ENCODE results near the gene ATG4A.
A peak's percentile ranks its signal among the peaks of the same experiment; 100 is the strongest.

ATG4A gene
- 11.3 to 15.7 (median 13.3) reads per million in 3 donors for total RNA-seq

- H3K27me3 ChIP-seq (replicated peaks; ENCODE audit: control insufficient read depth, insufficient read depth, low read length, poor library complexity, severe bottlenecking): no peaks in the 10 kb centered on the region
- peaks cover 7% of the 10 kb centered on the region for H3K36me3 ChIP-seq (ENCODE audit: control insufficient read depth, insufficient read depth, low read length)
- H3K27ac ChIP-seq (ENCODE audit: insufficient read depth, low read length, poor library complexity, severe bottlenecking): peak within 1 kb of the TSS; percentile 86
- peak; percentile 77 to 87 (median 85) for DNase-seq
- peak within 1 kb of the TSS; percentile 75 for H3K4me3 ChIP-seq (ENCODE audit: insufficient read depth, low read depth, low read length, poor library complexity, severe bottlenecking)
- no peaks in the 10 kb centered on the region for H3K9me3 ChIP-seq (ENCODE audit: control insufficient read depth, low read length)
- no peaks in the 10 kb centered on the region for H3K4me1 ChIP-seq (ENCODE audit: control insufficient read depth, insufficient read depth, low read length, poor library complexity, severe bottlenecking)
These were observed at the start of gene ATG4A, which contains the start of gene PSMD10 for GRCh38 chrX:108091264-108091877. ATG4A (plus strand) TSS chrX:108091778; CDS start chrX:108091827, 49 bp downstream. PSMD10 (minus strand) TSS chrX:108091542; CDS start chrX:108091520, 22 bp downstream.

GRCh38 chrX:108044554-108045256 is 46.9 kb upstream of the ATG4A start, which contains the start of gene VSIG1:
VSIG1 (plus strand) TSS chrX:108045065; CDS start chrX:108045131, 66 bp downstream.
- no peak for DNase-seq
- no peaks in the 10 kb centered on the region for H3K4me1 ChIP-seq (ENCODE audit: control insufficient read depth, insufficient read depth, low read length, poor library complexity, severe bottlenecking)
- H3K9me3 ChIP-seq (ENCODE audit: control insufficient read depth, low read length): no peaks in the 10 kb centered on the region
- H3K36me3 ChIP-seq (ENCODE audit: control insufficient read depth, insufficient read depth, low read length): no peaks in the 10 kb centered on the region
- H3K27ac ChIP-seq (ENCODE audit: insufficient read depth, low read length, poor library complexity, severe bottlenecking): no peak within 1 kb of the TSS
- H3K27me3 ChIP-seq (replicated peaks; ENCODE audit: control insufficient read depth, insufficient read depth, low read length, poor library complexity, severe bottlenecking): no peaks in the 10 kb centered on the region
- H3K4me3 ChIP-seq (ENCODE audit: insufficient read depth, low read depth, low read length, poor library complexity, severe bottlenecking): no peak within 1 kb of the TSS

GRCh38 chrX:108049649-108050048 is 41.9 kb upstream of the ATG4A start:
- no peak for DNase-seq
- H3K27me3 ChIP-seq (replicated peaks; ENCODE audit: control insufficient read depth, insufficient read depth, low read length, poor library complexity, severe bottlenecking): no peaks in the 10 kb centered on the region
- H3K27ac ChIP-seq (ENCODE audit: insufficient read depth, low read length, poor library complexity, severe bottlenecking): no peak overlapping the region
- no peak overlapping the region for H3K4me3 ChIP-seq (ENCODE audit: insufficient read depth, low read depth, low read length, poor library complexity, severe bottlenecking)
- H3K9me3 ChIP-seq (ENCODE audit: control insufficient read depth, low read length): no peaks in the 10 kb centered on the region
- H3K36me3 ChIP-seq (ENCODE audit: control insufficient read depth, insufficient read depth, low read length): no peaks in the 10 kb centered on the region
- no peaks in the 10 kb centered on the region for H3K4me1 ChIP-seq (ENCODE audit: control insufficient read depth, insufficient read depth, low read length, poor library complexity, severe bottlenecking)

GRCh38 chrX:108053218-108053617 is 38.4 kb upstream of the ATG4A start:
- Histone ChIP-seq H3K9me3 (ENCODE audit: control insufficient read depth, low read length) (no peaks in the 10 kb centered on the region), H3K27ac (ENCODE audit: insufficient read depth, low read length, poor library complexity, severe bottlenecking) (no peak overlapping the region), H3K36me3 (ENCODE audit: control insufficient read depth, insufficient read depth, low read length) (no peaks in the 10 kb centered on the region), H3K27me3 (replicated peaks; ENCODE audit: control insufficient read depth, insufficient read depth, low read length, poor library complexity, severe bottlenecking) (no peaks in the 10 kb centered on the region), H3K4me1 (ENCODE audit: control insufficient read depth, insufficient read depth, low read length, poor library complexity, severe bottlenecking) (no peaks in the 10 kb centered on the region), H3K4me3 (ENCODE audit: insufficient read depth, low read depth, low read length, poor library complexity, severe bottlenecking) (no peak overlapping the region)
- no peak for DNase-seq

GRCh38 chrX:108055546-108055945 is 36.0 kb upstream of the ATG4A start:
- Histone ChIP-seq H3K27me3 (replicated peaks; ENCODE audit: control insufficient read depth, insufficient read depth, low read length, poor library complexity, severe bottlenecking) (no peaks in the 10 kb centered on the region), H3K27ac (ENCODE audit: insufficient read depth, low read length, poor library complexity, severe bottlenecking) (no peak overlapping the region), H3K4me3 (ENCODE audit: insufficient read depth, low read depth, low read length, poor library complexity, severe bottlenecking) (no peak overlapping the region), H3K9me3 (ENCODE audit: control insufficient read depth, low read length) (no peaks in the 10 kb centered on the region), H3K4me1 (ENCODE audit: control insufficient read depth, insufficient read depth, low read length, poor library complexity, severe bottlenecking) (no peaks in the 10 kb centered on the region), H3K36me3 (ENCODE audit: control insufficient read depth, insufficient read depth, low read length) (peaks cover 5% of the 10 kb centered on the region)
- DNase-seq: no peak

- no peaks in the 10 kb centered on the region for H3K27me3 ChIP-seq (replicated peaks; ENCODE audit: control insufficient read depth, insufficient read depth, low read length, poor library complexity, severe bottlenecking)
- no peaks in the 10 kb centered on the region for H3K9me3 ChIP-seq (ENCODE audit: control insufficient read depth, low read length)
- peaks cover 8% of the 10 kb centered on the region for H3K36me3 ChIP-seq (ENCODE audit: control insufficient read depth, insufficient read depth, low read length)
- DNase-seq: no peak
- H3K27ac ChIP-seq (ENCODE audit: insufficient read depth, low read length, poor library complexity, severe bottlenecking): no peak overlapping the region
- H3K4me3 ChIP-seq (ENCODE audit: insufficient read depth, low read depth, low read length, poor library complexity, severe bottlenecking): no peak overlapping the region
- no peaks in the 10 kb centered on the region for H3K4me1 ChIP-seq (ENCODE audit: control insufficient read depth, insufficient read depth, low read length, poor library complexity, severe bottlenecking)
These were observed 31.8 kb upstream of the ATG4A start for GRCh38 chrX:108059801-108060200.

GRCh38 chrX:108064001-108064400 is 27.6 kb upstream of the ATG4A start:
- H3K36me3 ChIP-seq (ENCODE audit: control insufficient read depth, insufficient read depth, low read length): peaks cover 10% of the 10 kb centered on the region
- no peaks in the 10 kb centered on the region for H3K9me3 ChIP-seq (ENCODE audit: control insufficient read depth, low read length)
- H3K4me1 ChIP-seq (ENCODE audit: control insufficient read depth, insufficient read depth, low read length, poor library complexity, severe bottlenecking): no peaks in the 10 kb centered on the region
- no peak overlapping the region for H3K27ac ChIP-seq (ENCODE audit: insufficient read depth, low read length, poor library complexity, severe bottlenecking)
- DNase-seq: no peak
- H3K27me3 ChIP-seq (replicated peaks; ENCODE audit: control insufficient read depth, insufficient read depth, low read length, poor library complexity, severe bottlenecking): no peaks in the 10 kb centered on the region
- H3K4me3 ChIP-seq (ENCODE audit: insufficient read depth, low read depth, low read length, poor library complexity, severe bottlenecking): no peak overlapping the region

GRCh38 chrX:108064613-108065012 is 27.0 kb upstream of the ATG4A start:
- Histone ChIP-seq H3K4me1 (ENCODE audit: control insufficient read depth, insufficient read depth, low read length, poor library complexity, severe bottlenecking) (no peaks in the 10 kb centered on the region), H3K27me3 (replicated peaks; ENCODE audit: control insufficient read depth, insufficient read depth, low read length, poor library complexity, severe bottlenecking) (no peaks in the 10 kb centered on the region), H3K4me3 (ENCODE audit: insufficient read depth, low read depth, low read length, poor library complexity, severe bottlenecking) (no peak overlapping the region), H3K9me3 (ENCODE audit: control insufficient read depth, low read length) (no peaks in the 10 kb centered on the region), H3K27ac (ENCODE audit: insufficient read depth, low read length, poor library complexity, severe bottlenecking) (no peak overlapping the region), H3K36me3 (ENCODE audit: control insufficient read depth, insufficient read depth, low read length) (peaks cover 9% of the 10 kb centered on the region)
- DNase-seq: no peak

- no peak overlapping the region for H3K4me3 ChIP-seq (ENCODE audit: insufficient read depth, low read depth, low read length, poor library complexity, severe bottlenecking)
- no peaks in the 10 kb centered on the region for H3K4me1 ChIP-seq (ENCODE audit: control insufficient read depth, insufficient read depth, low read length, poor library complexity, severe bottlenecking)
- no peaks in the 10 kb centered on the region for H3K9me3 ChIP-seq (ENCODE audit: control insufficient read depth, low read length)
- no peaks in the 10 kb centered on the region for H3K27me3 ChIP-seq (replicated peaks; ENCODE audit: control insufficient read depth, insufficient read depth, low read length, poor library complexity, severe bottlenecking)
- no peak for DNase-seq
- H3K36me3 ChIP-seq (ENCODE audit: control insufficient read depth, insufficient read depth, low read length): peaks cover 10% of the 10 kb centered on the region
- H3K27ac ChIP-seq (ENCODE audit: insufficient read depth, low read length, poor library complexity, severe bottlenecking): no peak overlapping the region
These were observed 23.5 kb upstream of the ATG4A start for GRCh38 chrX:108068121-108068520.

- Histone ChIP-seq H3K4me1 (ENCODE audit: control insufficient read depth, insufficient read depth, low read length, poor library complexity, severe bottlenecking) (no peaks in the 10 kb centered on the region), H3K27me3 (replicated peaks; ENCODE audit: control insufficient read depth, insufficient read depth, low read length, poor library complexity, severe bottlenecking) (no peaks in the 10 kb centered on the region), H3K27ac (ENCODE audit: insufficient read depth, low read length, poor library complexity, severe bottlenecking) (no peak overlapping the region), H3K4me3 (ENCODE audit: insufficient read depth, low read depth, low read length, poor library complexity, severe bottlenecking) (no peak overlapping the region), H3K36me3 (ENCODE audit: control insufficient read depth, insufficient read depth, low read length) (peaks cover 5% of the 10 kb centered on the region), H3K9me3 (ENCODE audit: control insufficient read depth, low read length) (no peaks in the 10 kb centered on the region)
- DNase-seq: no peak
These were observed 20.7 kb upstream of the ATG4A start for GRCh38 chrX:108070891-108071290.
